ENCODE measurements around the gene CD163L1. TPM values are rescaled to one million over a fixed set of nuclear protein-coding genes. Genes with fewer than 3 reads are reported as not detected.

Gene CD163L1
- total RNA-seq, 1 experiment from 2014 or later: 27.0 TPM

DNA sequence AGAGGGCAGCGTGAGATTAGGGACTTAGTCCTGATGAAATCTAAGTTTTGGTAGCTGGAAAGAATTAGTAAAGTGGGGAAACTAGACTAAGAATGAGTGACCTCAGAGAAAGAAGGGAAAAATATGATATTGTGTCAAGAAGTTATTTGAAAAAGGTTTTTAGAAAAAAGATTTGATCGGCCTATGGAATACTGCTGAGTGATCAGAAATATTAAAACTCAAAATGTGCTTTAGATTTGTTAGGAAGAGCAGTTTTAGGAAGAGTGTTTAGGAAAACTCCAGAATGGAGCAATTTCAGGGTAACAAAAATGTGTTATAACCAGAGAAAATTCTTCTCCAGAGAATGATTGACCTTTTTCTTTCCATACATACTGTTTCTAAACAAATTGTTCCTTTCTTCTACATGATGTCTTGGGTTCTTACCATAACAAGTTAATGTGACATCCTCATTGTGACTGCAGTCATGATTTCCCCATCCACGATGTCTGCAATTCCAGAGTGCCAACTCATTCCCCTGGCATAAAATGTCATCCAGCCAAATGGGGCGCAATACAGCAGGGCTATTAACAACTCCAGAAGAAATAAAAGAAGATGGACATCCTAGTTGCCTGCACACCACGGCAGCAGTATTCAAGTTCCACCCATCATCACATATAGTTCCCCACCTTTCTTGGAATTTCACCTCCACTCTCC is 11.8 kb downstream of the CD163L1 start:
- H3K4me1 ChIP-seq (ENCODE audit: control insufficient read depth in 1 of 2, insufficient read depth in 2 of 2, low read length in 2 of 2): peaks cover 2 to 15% of the 10 kb centered on the region in 2 experiments; a peak in 2 of 4 replicates
- POLR2A ChIA-PET: no interaction called here
- RAD21 ChIA-PET (ENCODE audit: low non-redundant PET in 1 of 2, low total read pairs in 2 of 2, uncharacterized antibody in 2 of 2, unreplicated experiment in 2 of 2): no interaction called here
- H3K9me3 ChIP-seq (ENCODE audit: control insufficient read depth in 1 of 2, insufficient read depth in 1 of 2, low read depth in 1 of 2, low read length in 2 of 2): no peaks in the 10 kb centered on the region
- no peaks in the 10 kb centered on the region for H3K79me2 ChIP-seq (ENCODE audit: insufficient read depth, low read length)
- H3K9me2 ChIP-seq (ENCODE audit: insufficient read depth): no peaks in the 10 kb centered on the region
- no TSS peak for BruUV-seq (replicated peaks)
- no peak overlapping the region for H3K4me2 ChIP-seq (ENCODE audit: low read length)
- H3K27ac ChIP-seq (ENCODE audit: low read depth, low read length): no peak overlapping the region
- no peak for ATAC-seq
- H3K9ac ChIP-seq (ENCODE audit: low read length): no peak overlapping the region
- H4K20me1 ChIP-seq (ENCODE audit: insufficient read depth): no peaks in the 10 kb centered on the region
- intact Hi-C loops (cut with micrococcal nuclease): no loop called here
- H2AFZ ChIP-seq (ENCODE audit: low read depth, low read length, poor library complexity, severe bottlenecking): peak overlapping the region; percentile 99
- no peak overlapping the region for H3K4me3 ChIP-seq (replicated peaks in 1 of 2; ENCODE audit: low read depth in 1 of 2, low read length in 2 of 2)
- CTCF ChIA-PET: no interaction called here
- H3K27me3 ChIP-seq (ENCODE audit: insufficient read depth, low read length): no peaks in the 10 kb centered on the region
- H3K36me3 ChIP-seq (ENCODE audit: control insufficient read depth in 1 of 2, insufficient read depth in 2 of 2, low read length in 2 of 2): no peaks in the 10 kb centered on the region
- no peak for DNase-seq (ENCODE audit: low read depth, low spot score)
- TF ChIP-seq SIN3A (IDR thresholded peaks at IDR 0.05; ENCODE audit: low read depth): no peak
- no peak for TF ChIP-seq YY1 (IDR thresholded peaks at IDR 0.05; ENCODE audit: extremely low read depth, insufficient replicate concordance, low read depth, low read length)
- no peak for TF ChIP-seq ZNF274 (IDR thresholded peaks at IDR 0.05; ENCODE audit: low read depth, low read length)
- no peak for TF ChIP-seq POLR2A (IDR thresholded peaks at IDR 0.05; ENCODE audit: borderline replicate concordance, extremely low read depth, insufficient read depth, insufficient read length)

DNA sequence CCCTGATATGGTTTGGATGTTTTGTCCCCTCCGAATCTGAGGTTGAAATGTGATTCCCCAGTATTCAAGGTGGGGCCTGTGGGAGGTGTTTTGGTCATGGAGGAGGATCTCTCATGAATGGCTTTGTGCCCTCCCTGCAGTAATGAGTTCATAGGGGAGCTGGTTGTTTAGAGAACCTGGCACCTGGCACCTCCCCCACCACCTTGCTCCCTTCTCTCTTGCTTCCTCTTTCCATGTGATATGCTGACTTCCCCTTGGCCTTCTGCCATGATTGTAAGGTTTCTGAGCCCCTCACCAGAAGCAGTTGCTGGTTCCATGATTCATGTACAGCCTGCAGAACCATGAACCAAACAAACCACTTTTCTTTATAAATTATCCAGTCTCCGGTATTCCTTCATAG is 32.6 kb downstream of the CD163L1 start:
- BruUV-seq (replicated peaks): no TSS peak
- no peak for ATAC-seq
- no peak overlapping the region for H3K9ac ChIP-seq (ENCODE audit: low read length)
- no peaks in the 10 kb centered on the region for H3K4me1 ChIP-seq (ENCODE audit: control insufficient read depth in 1 of 2, insufficient read depth in 2 of 2, low read length in 2 of 2)
- no peaks in the 10 kb centered on the region for H3K79me2 ChIP-seq (ENCODE audit: insufficient read depth, low read length)
- H3K4me3 ChIP-seq (replicated peaks in 1 of 2; ENCODE audit: low read depth in 1 of 2, low read length in 2 of 2): no peak overlapping the region
- ChIA-PET RAD21 (ENCODE audit: low non-redundant PET in 1 of 2, low total read pairs in 2 of 2, uncharacterized antibody in 2 of 2, unreplicated experiment in 2 of 2) (no interaction called here), CTCF (no interaction called here), POLR2A (no interaction called here)
- DNase-seq (ENCODE audit: low read depth, low spot score): no peak
- H3K9me3 ChIP-seq (ENCODE audit: control insufficient read depth in 1 of 2, insufficient read depth in 1 of 2, low read depth in 1 of 2, low read length in 2 of 2): no peaks in the 10 kb centered on the region
- no peaks in the 10 kb centered on the region for H3K36me3 ChIP-seq (ENCODE audit: control insufficient read depth in 1 of 2, insufficient read depth in 2 of 2, low read length in 2 of 2)
- no peaks in the 10 kb centered on the region for H3K27me3 ChIP-seq (ENCODE audit: insufficient read depth, low read length)
- no peak overlapping the region for H3K4me2 ChIP-seq (ENCODE audit: low read length)
- H3K9me2 ChIP-seq (ENCODE audit: insufficient read depth): no peaks in the 10 kb centered on the region
- H2AFZ ChIP-seq (ENCODE audit: low read depth, low read length, poor library complexity, severe bottlenecking): no peak overlapping the region
- H3K27ac ChIP-seq (ENCODE audit: low read depth, low read length): no peak overlapping the region
- TF ChIP-seq EZH2phosphoT487 (IDR thresholded peaks at IDR 0.05; ENCODE audit: borderline replicate concordance) (no peak), YY1 (IDR thresholded peaks at IDR 0.05; ENCODE audit: extremely low read depth, insufficient replicate concordance, low read depth, low read length) (no peak), SIN3A (IDR thresholded peaks at IDR 0.05; ENCODE audit: low read depth) (no peak), JUND (IDR thresholded peaks at IDR 0.05) (no peak)
- intact Hi-C loops (cut with micrococcal nuclease): no loop called here
- no peaks in the 10 kb centered on the region for H4K20me1 ChIP-seq (ENCODE audit: insufficient read depth)

Data from HCT116 (cell line).